A673 (cell line): ENCODE data around the gene HDAC4. TPM values are rescaled to one million over a fixed set of nuclear protein-coding genes. Genes with fewer than 3 reads are reported as not detected.

ENCODE experiments used
- BruUV-seq: library from RNA; stranded (reverse); fragments of 400-500 nt; replicated peaks from 2 replicates; lab custom pipeline; 2021; lab: Mats Ljungman, UMichigan
- CTCF ChIA-PET: fragments of 300-600 bp; sonication (Branson Sonifier 250); formaldehyde crosslinking; loops from one replicate; lab custom pipeline; 2022; ENCODE audit warnings: antibody characterized with exemption; lab: Charles Lee
- POLR2A ChIA-PET: fragments of 300-600 bp; sonication (Branson Sonifier 250); formaldehyde crosslinking; loops from one replicate; lab custom pipeline; 2022; ENCODE audit warnings: antibody characterized with exemption; ENCODE audit not compliant: low non-redundant PET; lab: Charles Lee
- DNase-seq: peaks from one replicate; pipeline ENCODE4 v3.0.0-alpha.2; 2015; ENCODE audit warnings: low spot score
- H3K27ac ChIP-seq: fragments of 200-600 bp; sonication (generic); 2 replicates; pipeline ENCODE4 v1.5.1; 2016; ENCODE audit warnings: mixed run types, low read depth, mild to moderate bottlenecking, mixed read lengths, antibody characterized with exemption, low read length; ENCODE audit not compliant: poor library complexity, severe bottlenecking
- H3K27me3 ChIP-seq: fragments of 200-600 bp; sonication (generic); replicated peaks from 2 replicates; pipeline ENCODE4 v1.6.1; 2017; ENCODE audit warnings: mixed run types, low read depth, mild to moderate bottlenecking, mixed read lengths, antibody characterized with exemption, low read length; ENCODE audit not compliant: insufficient read depth, poor library complexity
- H3K36me3 ChIP-seq: fragments of 200-600 bp; sonication (generic); 2 replicates; pipeline ENCODE4 v1.6.1; 2016; ENCODE audit warnings: mixed run types, mild to moderate bottlenecking, mixed read lengths, antibody characterized with exemption, low read length; ENCODE audit not compliant: insufficient read depth, poor library complexity, severe bottlenecking
- H3K4me1 ChIP-seq: fragments of 200-600 bp; sonication (generic); 2 replicates; pipeline ENCODE4 v1.6.1; 2017; ENCODE audit warnings: mixed run types, mild to moderate bottlenecking, mixed read lengths, antibody characterized with exemption, low read length; ENCODE audit not compliant: insufficient read depth, poor library complexity, severe bottlenecking
- H3K4me3 ChIP-seq: fragments of 200-600 bp; sonication (generic); 2 replicates; pipeline ENCODE4 v1.5.1; 2016; ENCODE audit warnings: low read depth, mixed run types, mild to moderate bottlenecking, mixed read lengths, low read length; ENCODE audit not compliant: poor library complexity, severe bottlenecking
- H3K9me3 ChIP-seq: fragments of 200-600 bp; sonication (generic); 2 replicates; pipeline ENCODE4 v1.6.1; 2016; ENCODE audit warnings: mixed run types, low read depth, mild to moderate bottlenecking, mixed read lengths, antibody characterized with exemption, low read length; ENCODE audit not compliant: poor library complexity, severe bottlenecking
- CTCF ChIP-seq: fragments of 300-800, 200-600 bp; sonication (generic); conservative IDR thresholded peaks from 2 replicates; pipeline ENCODE4 v1.5.1; 2017; ENCODE audit warnings: low read depth, mild to moderate bottlenecking, antibody characterized with exemption, low read length, moderate library complexity, mixed read lengths
- EZH2 ChIP-seq: fragments of 200-600 bp; sonication (generic); IDR thresholded peaks from 2 replicates; pipeline ENCODE4 v1.6.1; 2017; ENCODE audit warnings: borderline replicate concordance, low read depth, mild to moderate bottlenecking, mixed read lengths, antibody characterized with exemption, low read length; ENCODE audit not compliant: poor library complexity, severe bottlenecking
- intact Hi-C: fragments of 100-400 bp; cut with micrococcal nuclease; formaldehyde crosslinking; loops from one replicate; pipeline ENCODE4 v1.10.0; 2022; ENCODE audit not compliant: unreplicated experiment
- total RNA-seq: library from RNA; stranded (reverse); gene quantifications from 2 replicates; pipeline ENCODE4 v1.2.3, GENCODE V29; 2021

Gene HDAC4
- total RNA-seq, 1 experiment from 2014 or later, result 40.0 TPM

- CTCF ChIA-PET, result no interaction called here
- POLR2A ChIA-PET, result no interaction called here
- no TSS peak for BruUV-seq
Measured at GRCh38 chr2:239442192-239442591, 41.4 kb upstream of the HDAC4 start.

GRCh38 chr2:239441261-239442078 is 40.6 kb upstream of the HDAC4 start:
- POLR2A ChIA-PET, result no interaction called here
- TF ChIP-seq EZH2, result no peak
- TF ChIP-seq CTCF, result no peak
- no TSS peak for BruUV-seq
- no peak for DNase-seq
- CTCF ChIA-PET, result no interaction called here
- H3K4me1 ChIP-seq, result no peaks in the 10 kb centered on the region
- no peak overlapping the region for H3K27ac ChIP-seq
- H3K36me3 ChIP-seq, result no peaks in the 10 kb centered on the region
- H3K27me3 ChIP-seq, result peaks cover 24% of the 10 kb centered on the region
- no peak overlapping the region for H3K4me3 ChIP-seq
- intact Hi-C loops, result no loop called here
- H3K9me3 ChIP-seq, result no peaks in the 10 kb centered on the region

More at GRCh38 chr2:239442192-239442591, 41.4 kb upstream of the HDAC4 start:
- Histone ChIP-seq H3K4me1 (no peaks in the 10 kb centered on the region), H3K27ac (no peak overlapping the region), H3K36me3 (no peaks in the 10 kb centered on the region), H3K4me3 (no peak overlapping the region), H3K9me3 (no peaks in the 10 kb centered on the region), H3K27me3 (peaks cover 18% of the 10 kb centered on the region)
- DNase-seq, result no peak
- intact Hi-C loops, result no loop called here
- TF ChIP-seq CTCF, result no peak
- no peak for TF ChIP-seq EZH2

- intact Hi-C loops, result no loop called here
- Histone ChIP-seq H3K27ac (no peak overlapping the region), H3K36me3 (no peaks in the 10 kb centered on the region), H3K4me1 (no peaks in the 10 kb centered on the region), H3K4me3 (no peak overlapping the region), H3K27me3 (peaks cover 24% of the 10 kb centered on the region), H3K9me3 (no peaks in the 10 kb centered on the region)
- ChIA-PET POLR2A (no interaction called here), CTCF (no interaction called here)
- TF ChIP-seq CTCF, result no peak
- TF ChIP-seq EZH2, result no peak
- no TSS peak for BruUV-seq
- no peak for DNase-seq
Measured at GRCh38 chr2:239440511-239440959, 39.7 kb upstream of the HDAC4 start.
